OCI-M2 (cell line): ENCODE data around the gene PERM1.

Source experiments
- DNase-seq: peaks from one replicate; lab custom pipeline; 2025; ENCODE audit not compliant: unreplicated experiment; lab: John Stamatoyannopoulos, UW

Gene PERM1

GRCh38 chr1:966135-966703, 15.7 kb downstream of the PERM1 start, which contains the start of gene PLEKHN1:
Gene PLEKHN1, plus strand, starts transcription at chr1:966482. Its CDS starts 50 bp downstream, at chr1:966532.
- DNase-seq: no peak

- DNase-seq: no peak
Observed at GRCh38 chr1:965526-966134, 16.3 kb downstream of the PERM1 start.

- no peak for DNase-seq
Observed at GRCh38 chr1:964691-965525, 17.0 kb downstream of the PERM1 start.

- DNase-seq: no peak
Observed at GRCh38 chr1:963746-964525, 18.0 kb downstream of the PERM1 start.

- DNase-seq: no peak
Observed at GRCh38 chr1:963301-963651, 18.6 kb downstream of the PERM1 start.

GRCh38 chr1:962381-963300, 19.3 kb downstream of the PERM1 start:
- DNase-seq: no peak

- DNase-seq: no peak
Observed at GRCh38 chr1:961132-961669, 20.7 kb downstream of the PERM1 start.

GRCh38 chr1:960363-961131, 21.3 kb downstream of the PERM1 start, which contains the start of gene KLHL17:
Gene KLHL17, plus strand, starts transcription at chr1:960584. Its CDS starts 110 bp downstream, at chr1:960694.
- no peak for DNase-seq

- DNase-seq: no peak
Observed at GRCh38 chr1:959731-960362, 22.0 kb downstream of the PERM1 start.

GRCh38 chr1:958823-959730, 22.8 kb downstream of the PERM1 start, which contains the start of gene NOC2L:
Gene NOC2L, minus strand, starts transcription at chr1:959256. Its CDS starts 16 bp downstream, at chr1:959240.
- peak; percentile 41 for DNase-seq

GRCh38 chr1:956636-957035, 25.3 kb downstream of the PERM1 start:
- no peak for DNase-seq

- no peak for DNase-seq
Observed at GRCh38 chr1:955474-955873, 26.4 kb downstream of the PERM1 start.

GRCh38 chr1:954927-955326, 27.0 kb downstream of the PERM1 start:
- no peak for DNase-seq

GRCh38 chr1:953524-954320, 28.2 kb downstream of the PERM1 start:
- no peak for DNase-seq

- no peak for DNase-seq
Observed at GRCh38 chr1:952603-953002, 29.3 kb downstream of the PERM1 start.

- no peak for DNase-seq
Observed at GRCh38 chr1:952201-952600, 29.7 kb downstream of the PERM1 start.

GRCh38 chr1:951364-951763, 30.5 kb downstream of the PERM1 start:
- DNase-seq: no peak
